ENCODE measurements around the gene GRAMD1B.
"Not testable (repeated sequence)": the region's sequence is repeated elsewhere in the genome, so short reads cannot be mapped to it uniquely, and the experiment has no call there.

The GRAMD1B gene

DNA sequence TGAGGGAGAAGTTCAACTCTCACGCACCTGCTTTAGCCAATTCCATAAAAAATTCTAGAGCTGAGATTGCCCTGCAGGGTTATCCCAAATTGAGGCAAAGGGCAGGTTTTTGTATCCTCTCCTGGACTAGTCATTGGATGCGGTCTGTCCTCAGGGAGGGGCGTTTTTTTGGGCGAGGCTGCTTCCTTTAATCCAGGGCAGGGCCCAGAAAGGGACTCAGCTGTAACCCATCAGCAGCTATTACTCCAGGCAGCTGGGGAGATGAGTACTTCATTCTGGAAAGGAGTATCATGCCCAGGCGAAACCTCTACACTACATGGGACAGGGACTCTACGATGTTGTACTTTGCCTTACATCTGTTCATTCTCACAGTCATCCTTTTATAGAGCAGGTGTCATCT lies 121.0 kb downstream of the GRAMD1B start:
- H3K4me3 ChIP-seq (ENCODE audit: low read depth, low read length), result no peak overlapping the region
- DNase-seq (ENCODE audit: low read depth), result no peak

DNA sequence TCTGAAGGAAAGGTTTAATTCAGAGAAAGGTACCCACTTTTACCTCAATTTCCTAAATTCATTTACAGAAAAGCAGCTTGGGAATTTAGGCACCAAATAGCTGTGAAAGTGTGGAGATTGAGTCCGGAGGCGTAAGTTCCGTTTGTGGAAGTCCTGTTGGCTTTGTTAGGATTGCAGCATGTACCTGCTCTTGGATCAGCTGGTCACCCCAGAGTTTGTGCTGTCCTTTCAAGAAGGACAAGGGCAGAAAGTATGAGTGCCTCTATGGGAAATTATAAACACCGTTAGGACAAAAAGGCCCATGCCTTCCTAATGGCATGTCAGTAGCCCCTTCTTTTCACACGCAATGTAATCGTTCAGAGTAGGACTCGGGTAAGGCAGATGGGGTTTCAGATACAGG lies 126.6 kb downstream of the GRAMD1B start:
- DNase-seq (ENCODE audit: low read depth), result no peak
- no peak overlapping the region for H3K4me3 ChIP-seq (ENCODE audit: low read depth, low read length)

- no peak for DNase-seq (ENCODE audit: low read depth)
- H3K4me3 ChIP-seq (ENCODE audit: low read depth, low read length), result no peak overlapping the region
Measured at GRCh38 chr11:123558536-123559315, 128.7 kb downstream of the GRAMD1B start.

- peak overlapping the region; percentile 47 for H3K4me3 ChIP-seq (ENCODE audit: low read depth, low read length)
- DNase-seq (ENCODE audit: low read depth), result no peak
Measured at GRCh38 chr11:123559523-123559955, 129.5 kb downstream of the GRAMD1B start.

- peak overlapping the region; percentile 47 for H3K4me3 ChIP-seq (ENCODE audit: low read depth, low read length)
- DNase-seq (ENCODE audit: low read depth), result peak; percentile 43
Measured at GRCh38 chr11:123560006-123560405, 129.9 kb downstream of the GRAMD1B start.

- DNase-seq (ENCODE audit: low read depth), result no peak
- H3K4me3 ChIP-seq (ENCODE audit: low read depth, low read length), result no peak overlapping the region
Measured at GRCh38 chr11:123561431-123561800, 131.3 kb downstream of the GRAMD1B start.

- no peak overlapping the region for H3K4me3 ChIP-seq (ENCODE audit: low read depth, low read length)
- DNase-seq (ENCODE audit: low read depth), result no peak
Measured at GRCh38 chr11:123562158-123562557, 132.1 kb downstream of the GRAMD1B start.

- DNase-seq (ENCODE audit: low read depth), result no peak
- no peak overlapping the region for H3K4me3 ChIP-seq (ENCODE audit: low read depth, low read length)
Measured at GRCh38 chr11:123562829-123563228, 132.8 kb downstream of the GRAMD1B start.

GRCh38 chr11:123564221-123564620 lies 134.2 kb downstream of the GRAMD1B start:
- H3K4me3 ChIP-seq (ENCODE audit: low read depth, low read length), result no peak overlapping the region
- DNase-seq (ENCODE audit: low read depth), result no peak

- no peak overlapping the region for H3K4me3 ChIP-seq (ENCODE audit: low read depth, low read length)
- DNase-seq (ENCODE audit: low read depth), result no peak
Measured at GRCh38 chr11:123566852-123567251, 136.8 kb downstream of the GRAMD1B start.

GRCh38 chr11:123567466-123567865 lies 137.4 kb downstream of the GRAMD1B start:
- H3K4me3 ChIP-seq (ENCODE audit: low read depth, low read length), result no peak overlapping the region
- no peak for DNase-seq (ENCODE audit: low read depth)

DNA sequence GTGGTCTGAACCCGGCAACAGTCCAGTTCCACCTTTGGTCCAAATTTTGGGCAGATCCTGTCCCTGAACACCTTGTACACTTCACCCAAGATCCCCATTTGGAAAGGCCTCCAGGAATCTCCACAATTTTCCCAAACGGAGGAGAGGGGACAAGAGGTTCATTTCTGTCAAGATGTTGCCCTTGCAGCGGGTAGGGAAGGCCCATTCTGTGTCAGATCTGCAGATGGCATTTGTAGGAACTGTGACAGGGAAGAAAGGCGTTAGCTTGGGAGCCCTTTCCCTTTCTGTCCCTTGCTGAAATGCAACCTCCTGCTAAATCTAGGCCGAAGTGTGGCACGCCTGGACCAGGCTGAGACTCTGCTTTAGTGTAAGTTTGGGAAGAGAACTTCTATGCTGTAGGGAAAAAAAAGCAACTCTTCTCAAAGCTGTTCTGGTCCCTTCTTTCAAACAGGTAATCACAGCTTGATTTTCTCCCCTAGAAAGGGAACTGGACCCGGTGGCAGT lies 138.3 kb downstream of the GRAMD1B start:
- no peak for DNase-seq (ENCODE audit: low read depth)
- H3K4me3 ChIP-seq (ENCODE audit: low read depth, low read length), result no peak overlapping the region

DNA sequence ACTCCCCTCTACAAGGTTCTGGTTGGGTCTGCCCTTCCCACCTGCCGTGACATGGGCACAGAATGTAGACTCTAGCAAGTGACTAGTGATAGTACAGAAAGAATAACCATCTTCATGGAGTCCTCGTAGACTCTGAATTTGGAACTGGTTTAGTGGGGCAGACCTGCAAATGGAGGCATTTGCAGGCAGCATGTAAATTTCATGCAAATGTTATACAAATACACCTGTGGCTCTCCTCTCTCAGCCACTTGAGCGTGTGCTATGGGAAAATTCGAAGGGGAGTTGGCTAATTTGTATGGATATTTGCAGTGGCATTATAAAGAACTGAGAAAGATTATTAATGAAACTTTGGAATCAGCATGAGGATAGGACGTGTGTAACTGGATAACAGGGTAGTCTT lies 139.3 kb downstream of the GRAMD1B start:
- DNase-seq (ENCODE audit: low read depth), result no peak

DNA sequence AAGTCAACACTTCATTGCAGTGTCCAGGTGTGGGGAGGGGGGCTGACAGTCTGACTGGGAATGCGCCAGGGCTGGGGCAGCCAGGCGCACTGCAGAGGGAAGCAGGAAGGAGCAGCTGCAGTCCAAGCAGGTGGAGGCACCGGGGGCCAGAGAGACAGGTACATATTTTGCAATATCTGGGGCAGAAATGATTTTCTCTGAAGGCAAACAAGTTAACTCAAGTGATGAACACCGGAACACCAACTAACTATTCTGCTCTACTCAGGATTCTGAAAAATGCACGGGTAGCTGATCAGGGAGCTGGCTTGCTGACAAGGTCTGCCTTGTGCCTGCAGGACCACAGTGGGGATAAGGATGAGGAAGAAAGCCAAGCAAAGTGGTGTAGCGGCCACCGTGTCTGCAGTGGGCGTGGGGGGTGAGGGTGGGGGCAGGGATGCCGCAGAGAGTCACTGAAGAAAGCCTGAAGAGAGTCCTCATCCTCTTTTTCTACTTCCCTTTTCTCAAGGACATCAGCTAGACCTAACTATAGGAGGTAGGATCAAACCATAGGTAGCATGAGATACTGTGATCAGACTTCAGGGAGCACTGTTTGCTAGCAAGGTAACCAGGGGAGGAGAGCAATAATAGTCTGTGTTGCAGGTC lies 141.0 kb downstream of the GRAMD1B start:
- no peak for DNase-seq (ENCODE audit: low read depth)
- no peak overlapping the region for H3K4me3 ChIP-seq (ENCODE audit: low read depth, low read length)

More for the DNA sequence above, 139.3 kb downstream of the GRAMD1B start:
- H3K4me3 ChIP-seq (ENCODE audit: low read depth, low read length), result no peak overlapping the region

- DNase-seq (ENCODE audit: low read depth); H3K4me3 ChIP-seq (ENCODE audit: low read depth, low read length): not testable (repeated sequence)
Measured at GRCh38 chr11:123572791-123573190, 142.7 kb downstream of the GRAMD1B start.

DNA sequence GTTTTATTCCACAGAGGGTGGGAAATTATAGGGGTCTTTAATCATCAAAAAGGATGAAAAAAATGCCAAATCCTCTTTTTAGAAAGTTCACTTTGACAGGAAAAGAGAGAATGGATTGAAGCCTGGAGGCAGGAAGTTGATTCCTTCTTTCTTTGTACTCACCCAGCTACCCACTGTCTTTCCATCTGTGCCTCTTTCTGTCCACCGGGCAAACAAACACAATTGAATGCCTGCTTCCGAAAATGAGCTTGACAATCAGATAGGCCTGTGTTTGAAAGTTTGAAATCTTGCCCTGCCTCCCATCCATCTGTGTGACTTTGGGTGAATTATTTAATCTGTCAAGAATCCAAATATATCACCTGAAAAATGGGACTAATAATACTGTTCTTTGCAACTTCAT lies 143.2 kb downstream of the GRAMD1B start:
- no peak overlapping the region for H3K4me3 ChIP-seq (ENCODE audit: low read depth, low read length)
- DNase-seq (ENCODE audit: low read depth), result no peak

GRCh38 chr11:123575441-123575840 lies 145.4 kb downstream of the GRAMD1B start:
- H3K4me3 ChIP-seq (ENCODE audit: low read depth, low read length), result no peak overlapping the region
- DNase-seq (ENCODE audit: low read depth), result no peak

GRCh38 chr11:123576082-123576481 lies 146.0 kb downstream of the GRAMD1B start:
- DNase-seq (ENCODE audit: low read depth), result no peak

DNA sequence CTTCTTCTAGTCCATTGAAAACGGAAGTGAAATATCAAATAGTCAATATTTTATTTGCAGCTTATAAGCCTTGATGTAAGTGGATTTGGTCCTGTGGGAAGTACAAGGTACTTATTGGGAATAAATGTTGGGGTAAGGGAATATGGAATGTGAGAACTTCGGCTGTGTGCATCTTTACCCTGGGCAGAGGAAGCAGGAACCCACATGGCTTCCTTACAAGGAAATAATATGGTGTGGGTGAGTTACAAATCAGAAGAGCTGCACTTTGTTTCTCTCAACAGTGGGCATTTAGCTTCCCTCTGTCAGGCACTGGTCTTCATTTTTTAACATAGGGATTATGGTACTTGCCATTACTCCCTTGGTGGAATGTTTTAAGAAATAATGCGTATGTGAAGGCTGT lies 146.4 kb downstream of the GRAMD1B start:
- no peak overlapping the region for H3K4me3 ChIP-seq (ENCODE audit: low read depth, low read length)
- no peak for DNase-seq (ENCODE audit: low read depth)

More at GRCh38 chr11:123576082-123576481, 146.0 kb downstream of the GRAMD1B start:
- H3K4me3 ChIP-seq (ENCODE audit: low read depth, low read length), result no peak overlapping the region

- DNase-seq (ENCODE audit: low read depth), result no peak
- H3K4me3 ChIP-seq (ENCODE audit: low read depth, low read length), result no peak overlapping the region
Measured at GRCh38 chr11:123577081-123577598, 147.1 kb downstream of the GRAMD1B start.
